ENCODE data around the gene ACTR3.

ACTR3 gene

DNA sequence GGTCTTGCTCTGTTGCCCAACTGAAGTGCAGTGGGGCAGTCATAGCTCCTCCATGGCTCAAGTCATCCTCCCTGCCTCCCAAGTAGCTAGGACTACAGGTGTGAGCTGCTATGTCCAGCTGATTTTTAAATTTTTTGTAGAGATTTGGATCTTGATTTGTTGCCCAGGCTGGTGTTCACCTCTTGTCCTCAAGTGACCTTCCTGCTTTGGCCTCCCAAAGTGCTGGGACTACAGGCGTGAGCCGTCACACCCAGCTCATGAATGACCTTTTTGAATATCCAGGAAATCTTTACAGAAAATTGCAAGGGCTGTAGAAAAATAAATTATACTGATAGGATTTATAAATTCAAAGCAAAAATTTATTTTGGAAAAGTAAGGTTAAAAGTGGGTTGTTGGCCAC lies 17.4 kb downstream of the ACTR3 start:
- no peak overlapping the region for H3K9ac ChIP-seq
- H3K79me2 ChIP-seq (ENCODE audit: insufficient read depth, low read depth), result peaks cover 98% of the 10 kb centered on the region
- H2AFZ ChIP-seq (ENCODE audit: low read depth), result no peak overlapping the region
- TF ChIP-seq, protein P1, sequence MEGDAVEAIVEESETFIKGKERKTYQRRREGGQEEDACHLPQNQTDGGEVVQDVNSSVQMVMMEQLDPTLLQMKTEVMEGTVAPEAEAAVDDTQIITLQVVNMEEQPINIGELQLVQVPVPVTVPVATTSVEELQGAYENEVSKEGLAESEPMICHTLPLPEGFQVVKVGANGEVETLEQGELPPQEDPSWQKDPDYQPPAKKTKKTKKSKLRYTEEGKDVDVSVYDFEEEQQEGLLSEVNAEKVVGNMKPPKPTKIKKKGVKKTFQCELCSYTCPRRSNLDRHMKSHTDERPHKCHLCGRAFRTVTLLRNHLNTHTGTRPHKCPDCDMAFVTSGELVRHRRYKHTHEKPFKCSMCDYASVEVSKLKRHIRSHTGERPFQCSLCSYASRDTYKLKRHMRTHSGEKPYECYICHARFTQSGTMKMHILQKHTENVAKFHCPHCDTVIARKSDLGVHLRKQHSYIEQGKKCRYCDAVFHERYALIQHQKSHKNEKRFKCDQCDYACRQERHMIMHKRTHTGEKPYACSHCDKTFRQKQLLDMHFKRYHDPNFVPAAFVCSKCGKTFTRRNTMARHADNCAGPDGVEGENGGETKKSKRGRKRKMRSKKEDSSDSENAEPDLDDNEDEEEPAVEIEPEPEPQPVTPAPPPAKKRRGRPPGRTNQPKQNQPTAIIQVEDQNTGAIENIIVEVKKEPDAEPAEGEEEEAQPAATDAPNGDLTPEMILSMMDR (conservative IDR thresholded peaks at IDR 0.05; ENCODE audit: low read depth, low read length), result no peak
- no peak overlapping the region for H3K4me3 ChIP-seq (IDR thresholded peaks at IDR 0.05; ENCODE audit: insufficient read depth, low read depth, low read length)
- no peak overlapping the region for H3K27ac ChIP-seq
- no peaks in the 10 kb centered on the region for H3K27me3 ChIP-seq (ENCODE audit: insufficient read depth, low read depth)
- no peak overlapping the region for H3K4me2 ChIP-seq
- peaks cover 24% of the 10 kb centered on the region for H3K4me1 ChIP-seq (ENCODE audit: low read depth, poor library complexity, severe bottlenecking)
- H3K36me3 ChIP-seq (ENCODE audit: insufficient read depth), result no peaks in the 10 kb centered on the region
- 0 out of 2 replicates have a peak, but pooled peaks cover 7% of the 10 kb centered on the region for H4K20me1 ChIP-seq (ENCODE audit: insufficient read depth)

DNA sequence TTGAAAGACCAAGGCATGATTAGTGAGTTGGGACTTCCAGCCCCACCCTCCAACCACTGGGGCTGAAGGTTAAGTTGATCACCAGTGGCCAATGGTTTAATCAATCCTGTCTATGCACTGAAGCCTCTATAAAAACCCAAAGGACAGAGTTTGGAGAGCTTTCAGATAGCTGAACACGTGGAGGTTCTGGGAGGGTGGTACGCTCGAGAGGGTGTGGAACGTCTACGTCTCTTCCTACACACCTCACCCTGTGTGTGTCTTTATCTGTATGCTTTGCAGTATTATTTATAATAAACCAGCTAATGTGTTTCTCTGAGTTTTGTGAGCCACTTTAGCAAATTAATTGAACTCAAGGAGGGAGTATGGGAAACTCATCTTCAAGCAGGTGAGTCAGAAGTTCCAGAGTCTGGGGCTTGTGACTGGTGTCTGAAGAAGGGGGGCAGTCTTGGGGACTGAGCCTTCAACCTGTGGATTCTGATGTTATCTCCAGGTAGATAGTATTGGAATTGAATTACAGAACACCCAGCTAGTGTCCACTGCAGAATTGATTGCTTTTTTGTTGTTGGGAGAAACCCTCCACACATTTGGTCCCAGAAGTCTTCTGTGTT lies 20.3 kb downstream of the ACTR3 start:
- Histone ChIP-seq H3K27me3 (ENCODE audit: insufficient read depth, low read depth) (no peaks in the 10 kb centered on the region), H3K9ac (no peak overlapping the region), H4K20me1 (ENCODE audit: insufficient read depth) (0 out of 2 replicates have a peak, but pooled peaks cover 7% of the 10 kb centered on the region), H2AFZ (ENCODE audit: low read depth) (no peak overlapping the region), H3K4me1 (ENCODE audit: low read depth, poor library complexity, severe bottlenecking) (peaks cover 10% of the 10 kb centered on the region), H3K4me2 (no peak overlapping the region), H3K27ac (no peak overlapping the region), H3K36me3 (ENCODE audit: insufficient read depth) (no peaks in the 10 kb centered on the region), H3K4me3 (IDR thresholded peaks at IDR 0.05; ENCODE audit: insufficient read depth, low read depth, low read length) (no peak overlapping the region), H3K79me2 (ENCODE audit: insufficient read depth, low read depth) (peaks cover 84% of the 10 kb centered on the region)
- TF ChIP-seq, protein P1 (conservative IDR thresholded peaks at IDR 0.05; ENCODE audit: low read depth, low read length), result no peak

DNA sequence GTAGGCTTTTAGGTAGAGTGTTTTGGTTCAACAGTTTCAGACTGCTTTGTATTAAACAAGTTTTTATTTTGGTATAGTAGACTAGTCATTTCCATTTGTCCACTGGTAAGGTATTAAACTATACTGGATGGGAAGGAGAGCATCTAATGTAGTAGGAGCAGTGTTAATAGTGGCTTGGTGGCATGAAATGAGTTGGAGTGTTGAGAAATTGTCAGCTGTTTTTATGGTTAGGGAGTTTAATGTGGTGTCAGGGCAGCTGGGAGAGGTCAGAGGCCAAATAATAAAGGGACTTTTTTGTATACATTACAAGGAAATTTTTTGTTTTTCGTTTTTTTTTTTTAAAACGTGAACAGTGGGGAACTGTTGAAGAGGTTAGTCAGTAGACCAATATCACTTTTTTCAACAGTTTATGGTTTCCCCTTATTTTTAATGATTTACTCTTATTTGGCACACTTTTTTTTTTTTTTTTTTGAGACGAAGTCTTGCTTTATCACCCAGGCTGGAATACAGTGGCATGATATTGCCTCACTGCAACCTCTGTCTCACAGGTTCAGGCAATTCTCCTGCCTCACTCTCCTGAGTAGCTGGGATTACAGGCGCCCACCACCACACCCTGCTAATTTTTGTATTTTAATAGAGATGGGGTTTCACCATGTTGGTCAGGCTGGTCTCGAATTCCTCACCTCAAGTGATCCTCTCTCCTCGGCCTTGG lies 21.2 kb downstream of the ACTR3 start:
- no peaks in the 10 kb centered on the region for H3K27me3 ChIP-seq (ENCODE audit: insufficient read depth, low read depth)
- no peak overlapping the region for H3K4me3 ChIP-seq (IDR thresholded peaks at IDR 0.05; ENCODE audit: insufficient read depth, low read depth, low read length)
- H3K79me2 ChIP-seq (ENCODE audit: insufficient read depth, low read depth), result peaks cover 76% of the 10 kb centered on the region
- H3K4me1 ChIP-seq (ENCODE audit: low read depth, poor library complexity, severe bottlenecking), result peaks cover 8% of the 10 kb centered on the region
- no peak overlapping the region for H3K4me2 ChIP-seq
- TF ChIP-seq, protein P1 (conservative IDR thresholded peaks at IDR 0.05; ENCODE audit: low read depth, low read length), result no peak
- no peak overlapping the region for H3K9ac ChIP-seq
- no peak overlapping the region for H3K27ac ChIP-seq
- no peak overlapping the region for H2AFZ ChIP-seq (ENCODE audit: low read depth)
- 0 out of 2 replicates have a peak, but pooled peaks cover 7% of the 10 kb centered on the region for H4K20me1 ChIP-seq (ENCODE audit: insufficient read depth)
- H3K36me3 ChIP-seq (ENCODE audit: insufficient read depth), result no peaks in the 10 kb centered on the region

DNA sequence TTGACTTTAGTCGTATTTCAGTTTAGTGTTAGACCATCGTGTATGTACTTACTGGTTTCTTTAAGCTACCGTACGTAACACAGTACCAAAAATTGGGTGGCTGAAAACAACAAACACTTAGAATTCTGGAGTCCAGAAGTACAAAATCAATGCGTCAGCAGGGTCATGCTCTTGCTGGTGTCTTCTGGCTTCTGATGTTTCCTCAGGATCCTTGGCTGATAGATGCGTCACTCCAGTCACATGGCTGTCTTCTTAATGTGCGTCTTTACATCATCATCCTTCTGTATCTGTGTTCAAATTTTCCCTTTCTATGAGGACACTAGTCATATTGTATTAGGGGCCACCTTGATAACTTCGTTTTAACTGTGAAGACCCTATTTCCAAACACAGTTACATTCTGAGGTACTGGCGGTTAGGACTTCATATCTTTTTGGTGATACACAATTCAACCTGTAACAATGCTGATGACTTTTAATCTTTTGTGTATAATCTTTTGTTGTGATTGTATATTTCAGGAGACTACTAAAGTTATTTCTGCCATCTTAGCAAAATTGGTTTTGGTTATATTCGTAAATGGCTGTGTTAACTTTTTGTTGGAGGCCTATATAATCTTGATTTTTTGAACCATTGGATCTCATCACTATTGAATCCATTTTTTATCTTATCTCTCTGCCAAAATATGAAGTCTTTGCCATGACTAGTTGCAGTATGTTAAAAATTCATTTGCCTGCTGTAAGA lies 25.4 kb downstream of the ACTR3 start:
- no peak overlapping the region for H3K27ac ChIP-seq
- H3K79me2 ChIP-seq (ENCODE audit: insufficient read depth, low read depth), result peaks cover 38% of the 10 kb centered on the region
- H3K27me3 ChIP-seq (ENCODE audit: insufficient read depth, low read depth), result no peaks in the 10 kb centered on the region
- H3K4me3 ChIP-seq (IDR thresholded peaks at IDR 0.05; ENCODE audit: insufficient read depth, low read depth, low read length), result no peak overlapping the region
- H3K9ac ChIP-seq, result no peak overlapping the region
- no peaks in the 10 kb centered on the region for H3K4me1 ChIP-seq (ENCODE audit: low read depth, poor library complexity, severe bottlenecking)
- no peaks in the 10 kb centered on the region for H3K36me3 ChIP-seq (ENCODE audit: insufficient read depth)
- no peaks in the 10 kb centered on the region for H4K20me1 ChIP-seq (ENCODE audit: insufficient read depth)
- no peak overlapping the region for H3K4me2 ChIP-seq
- TF ChIP-seq, protein P1 (conservative IDR thresholded peaks at IDR 0.05; ENCODE audit: low read depth, low read length), result no peak
- H2AFZ ChIP-seq (ENCODE audit: low read depth), result no peak overlapping the region

All from KMS-11 (cell line).